Measurements from ENCODE around the gene TRHDE. TPM values are rescaled to one million over a fixed set of nuclear protein-coding genes. Genes with fewer than 3 reads are reported as not detected.

TRHDE gene
- total RNA-seq, 4 donors from 2014 or later = 0.05 to 0.81 (median 0.40) TPM

DNA sequence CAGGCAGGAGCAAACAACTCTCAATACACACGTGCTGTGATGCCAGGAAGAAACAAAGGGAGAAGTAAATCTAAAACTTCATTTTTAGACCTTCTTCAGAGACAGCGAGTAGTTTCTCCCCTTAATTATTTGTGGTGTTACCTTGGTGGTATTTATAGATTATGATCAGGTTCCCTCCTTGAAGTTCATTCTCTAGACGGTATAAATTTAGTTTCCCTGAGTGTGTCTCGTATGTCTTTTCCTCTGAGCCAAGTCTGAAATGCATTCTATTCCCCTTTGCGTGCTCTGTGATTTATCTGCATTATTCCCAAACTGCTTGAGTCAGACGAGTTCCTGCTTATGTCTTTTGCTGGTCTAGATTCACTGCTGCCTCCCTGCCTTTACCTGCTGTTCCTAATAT is 65.2 kb downstream of the TRHDE start:
- no peak overlapping the region for H3K27ac ChIP-seq
- H3K27me3 ChIP-seq = no peaks in the 10 kb centered on the region
- no peaks in the 10 kb centered on the region for H3K36me3 ChIP-seq
- WGBS, 2 donors = 61 to 68% methylated on average over 6 of the region's 6 CpGs
- DNase-seq = no peak
- intact Hi-C loops (cut with DNase I) = no loop called here
- TF ChIP-seq, protein P1, sequence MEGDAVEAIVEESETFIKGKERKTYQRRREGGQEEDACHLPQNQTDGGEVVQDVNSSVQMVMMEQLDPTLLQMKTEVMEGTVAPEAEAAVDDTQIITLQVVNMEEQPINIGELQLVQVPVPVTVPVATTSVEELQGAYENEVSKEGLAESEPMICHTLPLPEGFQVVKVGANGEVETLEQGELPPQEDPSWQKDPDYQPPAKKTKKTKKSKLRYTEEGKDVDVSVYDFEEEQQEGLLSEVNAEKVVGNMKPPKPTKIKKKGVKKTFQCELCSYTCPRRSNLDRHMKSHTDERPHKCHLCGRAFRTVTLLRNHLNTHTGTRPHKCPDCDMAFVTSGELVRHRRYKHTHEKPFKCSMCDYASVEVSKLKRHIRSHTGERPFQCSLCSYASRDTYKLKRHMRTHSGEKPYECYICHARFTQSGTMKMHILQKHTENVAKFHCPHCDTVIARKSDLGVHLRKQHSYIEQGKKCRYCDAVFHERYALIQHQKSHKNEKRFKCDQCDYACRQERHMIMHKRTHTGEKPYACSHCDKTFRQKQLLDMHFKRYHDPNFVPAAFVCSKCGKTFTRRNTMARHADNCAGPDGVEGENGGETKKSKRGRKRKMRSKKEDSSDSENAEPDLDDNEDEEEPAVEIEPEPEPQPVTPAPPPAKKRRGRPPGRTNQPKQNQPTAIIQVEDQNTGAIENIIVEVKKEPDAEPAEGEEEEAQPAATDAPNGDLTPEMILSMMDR (IDR thresholded peaks at IDR 0.05) = no peak
- no peak for TF ChIP-seq POLR2A (IDR thresholded peaks at IDR 0.05)
- no peaks in the 10 kb centered on the region for H3K4me1 ChIP-seq
- H3K9me3 ChIP-seq = no peaks in the 10 kb centered on the region
- H3K4me3 ChIP-seq (replicated peaks in 1 of 3) = no peak overlapping the region

DNA sequence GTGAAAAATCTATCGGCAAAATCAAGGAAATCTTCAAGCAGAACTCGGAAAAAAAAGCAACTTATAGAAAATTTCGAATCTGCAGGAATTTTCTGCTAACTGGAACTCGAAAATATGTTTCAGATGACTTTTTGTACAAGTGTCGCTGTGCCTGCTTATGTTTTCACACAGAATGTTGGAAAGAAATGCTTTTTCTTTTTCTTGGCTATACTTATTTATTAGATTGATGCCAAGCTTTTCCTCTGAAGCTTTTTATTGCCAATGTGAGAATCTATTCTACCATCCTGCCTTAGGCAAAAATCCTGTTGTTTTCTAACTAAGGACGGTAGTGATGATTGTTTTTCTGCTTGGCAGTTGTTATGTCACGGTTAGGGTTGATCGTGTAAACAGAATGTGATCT is 65.8 kb downstream of the TRHDE start:
- TF ChIP-seq, protein P1 (IDR thresholded peaks at IDR 0.05) = no peak
- no peak for TF ChIP-seq POLR2A (IDR thresholded peaks at IDR 0.05)
- WGBS, 2 donors = 82 to 83% methylated on average over 8 of the region's 8 CpGs
- intact Hi-C loops (cut with DNase I) = no loop called here

DNA sequence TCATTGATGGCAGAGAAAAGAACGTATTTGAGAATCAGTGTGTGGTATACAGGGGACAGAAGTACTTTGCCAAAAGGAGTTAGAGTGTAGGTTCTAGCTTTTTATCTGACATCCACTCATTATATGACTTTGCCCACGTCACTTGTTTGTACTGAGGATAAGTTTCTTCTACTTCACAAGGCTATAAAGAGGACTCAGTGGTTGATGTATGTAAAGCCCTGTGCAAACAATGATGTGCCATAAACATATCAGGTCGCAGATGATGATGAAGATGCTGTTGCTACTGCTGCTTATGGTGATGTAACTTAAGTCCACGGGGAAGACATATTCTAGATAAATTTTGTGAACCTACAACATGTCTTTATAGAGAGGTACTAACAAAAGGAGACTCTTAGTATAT is 66.3 kb downstream of the TRHDE start:
- no peak for TF ChIP-seq POLR2A (IDR thresholded peaks at IDR 0.05)
- TF ChIP-seq, protein P1 (IDR thresholded peaks at IDR 0.05) = no peak
- Histone ChIP-seq H3K36me3 (no peaks in the 10 kb centered on the region), H3K27ac (no peak overlapping the region), H3K9me3 (no peaks in the 10 kb centered on the region), H3K4me1 (no peaks in the 10 kb centered on the region), H3K27me3 (no peaks in the 10 kb centered on the region), H3K4me3 (replicated peaks in 1 of 3) (no peak overlapping the region)
- 73 to 74% methylated on average over 4 of the region's 4 CpGs for WGBS, 2 donors
- DNase-seq = no peak
- intact Hi-C loops (cut with DNase I) = no loop called here

More for the DNA sequence above, 65.8 kb downstream of the TRHDE start:
- Histone ChIP-seq H3K4me1 (no peaks in the 10 kb centered on the region), H3K27ac (no peak overlapping the region), H3K4me3 (replicated peaks in 1 of 3) (no peak overlapping the region), H3K36me3 (no peaks in the 10 kb centered on the region), H3K9me3 (no peaks in the 10 kb centered on the region), H3K27me3 (no peaks in the 10 kb centered on the region)
- no peak for DNase-seq

DNA sequence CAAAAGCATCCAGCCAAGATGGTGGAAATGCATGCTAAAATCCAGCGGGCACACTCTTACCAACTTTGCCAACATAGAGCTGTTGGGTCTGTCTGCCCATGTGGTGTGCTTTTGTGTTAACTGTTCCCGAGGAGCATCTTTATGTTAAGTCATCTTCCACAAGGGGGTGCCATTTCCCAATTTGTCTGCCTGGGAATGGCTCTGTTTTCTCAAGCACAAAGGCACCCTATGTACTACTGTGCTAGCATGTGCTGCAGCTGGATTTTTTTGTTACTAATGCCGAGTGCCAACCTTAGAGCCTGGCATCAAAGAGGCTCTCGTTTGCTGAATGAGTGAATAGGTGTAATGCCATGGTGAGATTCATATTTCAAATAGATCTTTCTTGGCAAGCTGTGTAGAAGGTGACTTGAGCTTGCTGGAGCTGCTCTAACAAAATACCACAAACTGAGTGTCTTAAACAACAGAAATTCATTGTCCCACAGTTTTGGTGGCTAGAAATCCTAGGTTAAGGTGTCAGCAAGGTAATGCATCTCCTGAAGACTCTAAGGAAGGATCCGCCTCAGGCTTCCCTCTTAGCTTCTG is 74.3 kb downstream of the TRHDE start:
- Histone ChIP-seq H3K27me3 (no peaks in the 10 kb centered on the region), H3K9me3 (no peaks in the 10 kb centered on the region), H3K36me3 (no peaks in the 10 kb centered on the region), H3K4me3 (replicated peaks in 1 of 3) (no peak overlapping the region), H3K27ac (no peak overlapping the region), H3K4me1 (no peaks in the 10 kb centered on the region)
- TF ChIP-seq, protein P1 (IDR thresholded peaks at IDR 0.05) = peak in 4 of 6 experiments; percentile 21 to 43 (median 28)
- no peak for TF ChIP-seq POLR2A (IDR thresholded peaks at IDR 0.05)
- peak; percentile 29 to 36 for DNase-seq
- intact Hi-C loops (cut with DNase I) = no loop called here
- 30 to 32% methylated on average over 5 of the region's 5 CpGs for WGBS, 2 donors

DNA sequence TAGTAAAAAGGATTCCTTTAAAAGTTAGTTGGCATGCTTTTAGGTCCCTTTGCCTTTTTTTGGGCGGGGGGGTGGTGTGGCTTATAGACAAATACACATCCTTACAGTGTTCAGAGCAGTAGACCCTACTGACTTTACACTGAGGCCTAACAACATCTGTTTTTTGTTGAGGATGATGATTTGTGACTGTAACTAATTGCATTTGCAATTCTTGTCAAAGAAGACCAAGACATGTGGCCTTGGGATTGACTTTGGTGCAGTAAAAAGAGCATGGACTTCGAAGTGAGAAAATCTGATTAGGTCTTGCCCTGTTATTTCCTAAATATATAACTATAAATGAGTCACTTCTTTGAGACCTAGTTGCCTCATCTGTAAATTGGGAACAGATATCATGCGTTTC is 77.3 kb downstream of the TRHDE start:
- intact Hi-C loops (cut with DNase I) = no loop called here
- Histone ChIP-seq H3K4me1 (no peaks in the 10 kb centered on the region), H3K4me3 (replicated peaks in 1 of 3) (no peak overlapping the region), H3K9me3 (no peaks in the 10 kb centered on the region), H3K36me3 (no peaks in the 10 kb centered on the region), H3K27ac (no peak overlapping the region), H3K27me3 (no peaks in the 10 kb centered on the region)
- no peak for DNase-seq
- 70 to 74% methylated on average over 3 of the region's 3 CpGs for WGBS, 2 donors
- no peak for TF ChIP-seq POLR2A (IDR thresholded peaks at IDR 0.05)
- TF ChIP-seq, protein P1 (IDR thresholded peaks at IDR 0.05) = no peak
